GM19043 (cell line): ENCODE results near the gene CRYAA.
"Not testable (repeated sequence)": the region's sequence is repeated elsewhere in the genome, so short reads cannot be mapped to it uniquely, and the experiment has no call there.

ENCODE experiments used
- ATAC-seq: cut with Tn5 transposase; IDR thresholded peaks from one replicate; pipeline ENCODE4 v1.9.1; 2021; ENCODE audit warnings: low read depth; ENCODE audit not compliant: unreplicated experiment

Gene CRYAA

DNA sequence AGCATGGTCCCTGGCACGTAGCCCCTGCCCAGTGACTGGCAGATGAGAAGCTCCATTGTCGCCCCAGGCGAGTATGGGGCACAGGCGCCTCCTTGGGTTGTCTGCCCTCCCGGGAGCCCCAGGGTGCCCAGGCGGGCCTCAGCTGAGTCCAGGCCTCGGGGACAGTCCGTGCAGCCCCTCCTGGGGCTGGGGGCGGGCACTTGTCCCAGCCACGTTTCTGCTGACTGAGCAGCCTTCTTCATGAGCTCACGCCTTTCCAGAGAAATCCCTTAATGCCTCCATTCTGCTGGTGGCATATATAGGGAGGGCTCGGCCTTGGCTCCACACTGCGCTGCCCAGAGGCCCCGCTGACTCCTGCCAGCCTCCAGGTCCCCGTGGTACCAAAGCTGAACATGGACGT lies at the start of gene CRYAA:
TSS of gene CRYAA (plus strand) at position 301 of the 400 bp plus-strand sequence. CDS start at position 393, 92 bp downstream.
- not testable (repeated sequence) for ATAC-seq

- not testable (repeated sequence) for ATAC-seq
These were observed 38.7 kb upstream of the CRYAA start for GRCh38 chr21:43130094-43130493.

- ATAC-seq: not testable (repeated sequence)
These were observed 34.3 kb upstream of the CRYAA start for GRCh38 chr21:43134520-43134919.

DNA sequence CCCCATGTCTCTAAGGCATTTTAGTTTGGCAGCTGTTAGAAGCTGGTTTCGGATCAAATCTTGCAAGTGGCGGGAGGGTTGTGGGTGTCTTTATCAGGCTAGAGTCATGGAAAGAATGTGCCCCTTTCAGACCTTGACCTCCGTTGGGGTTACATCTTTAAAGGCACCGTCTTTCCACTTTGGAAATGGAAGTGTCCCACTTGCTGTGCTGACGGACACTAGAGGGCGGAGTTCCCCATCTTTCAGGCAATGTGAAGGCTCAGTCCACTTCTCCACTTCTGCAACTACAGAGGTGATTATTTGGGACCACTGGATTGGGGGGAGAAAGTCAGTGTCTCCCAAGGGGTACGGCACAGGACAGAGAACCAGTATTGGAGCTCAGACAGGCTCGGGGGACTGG lies 29.9 kb upstream of the CRYAA start:
- not testable (repeated sequence) for ATAC-seq

DNA sequence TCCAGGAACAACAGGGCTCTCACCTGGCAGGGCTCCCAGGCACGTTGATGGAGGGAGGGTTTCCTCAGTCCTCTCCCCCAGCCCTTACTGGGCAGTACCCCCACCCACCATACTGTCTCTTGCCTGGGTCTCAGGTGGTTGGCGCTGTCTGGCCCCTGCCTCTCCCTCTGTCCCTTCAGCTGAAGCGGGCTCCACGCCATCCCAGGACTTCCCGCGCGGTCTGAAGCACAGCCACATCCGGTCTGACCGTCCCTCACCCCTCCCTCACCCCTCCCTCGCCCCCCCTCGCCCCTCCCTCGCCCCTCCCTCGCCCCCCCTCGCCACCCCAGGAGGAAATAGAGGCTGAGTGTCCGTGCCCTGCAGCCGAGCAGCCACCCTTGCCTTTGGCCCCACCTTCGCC lies 27.4 kb upstream of the CRYAA start:
- ATAC-seq: not testable (repeated sequence)

DNA sequence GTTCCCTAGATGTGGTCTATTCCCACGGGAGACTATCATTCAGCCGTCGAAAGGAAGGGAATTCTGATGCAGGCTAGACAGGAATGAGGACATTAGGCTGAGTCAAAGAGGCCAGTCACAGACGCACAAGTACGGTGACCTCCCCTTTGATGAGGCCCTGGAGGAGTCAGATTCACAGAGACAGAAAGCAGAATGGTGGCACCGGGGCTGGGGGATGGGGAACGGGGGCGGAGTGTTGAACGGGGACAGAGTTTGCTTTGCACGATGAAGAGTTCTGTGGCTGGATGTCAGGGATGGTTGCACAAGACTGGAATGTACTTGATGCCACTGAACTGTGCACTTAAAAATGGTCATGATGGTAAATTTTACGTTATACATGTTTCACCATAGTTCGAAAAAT lies 22.2 kb upstream of the CRYAA start:
- not testable (repeated sequence) for ATAC-seq

DNA sequence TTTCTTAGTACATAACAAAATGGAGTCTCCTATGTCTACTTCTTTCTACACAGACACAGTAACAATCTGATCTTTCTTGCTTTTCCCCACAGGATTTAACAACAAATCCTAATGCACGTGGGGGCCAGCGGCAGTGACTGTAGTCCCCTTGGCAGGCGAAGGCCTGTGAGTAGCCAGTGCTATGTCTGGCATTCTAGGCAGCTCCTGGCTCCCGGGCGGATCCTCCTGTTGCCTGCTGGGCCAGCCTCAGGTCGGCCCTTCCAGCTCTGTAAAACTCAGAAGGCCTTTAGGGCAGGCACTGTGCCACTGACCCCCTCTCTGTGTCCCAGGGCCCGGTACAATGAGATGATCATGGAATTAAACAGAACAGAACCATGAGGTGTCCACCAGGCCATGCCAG lies 20.8 kb upstream of the CRYAA start:
- not testable (repeated sequence) for ATAC-seq

DNA sequence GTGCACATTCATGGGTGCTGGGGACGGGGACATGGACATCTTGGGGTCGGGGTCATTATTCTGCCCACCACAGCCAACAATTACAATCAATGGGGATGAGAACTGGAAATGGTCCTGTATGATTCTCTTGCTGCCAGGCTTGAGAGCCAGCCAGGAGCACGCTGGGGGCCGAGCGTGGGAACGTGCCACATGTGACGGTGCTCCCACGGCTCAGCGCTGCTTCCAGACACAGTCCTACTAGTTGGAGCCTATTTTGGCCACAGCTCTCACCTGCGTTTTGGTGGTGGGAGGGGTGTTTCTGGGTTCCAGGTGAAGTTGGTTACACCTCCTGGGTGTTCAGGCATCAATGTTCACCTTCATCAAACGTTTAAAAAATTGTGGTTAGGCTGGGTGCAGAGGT lies 19.5 kb upstream of the CRYAA start:
- ATAC-seq: not testable (repeated sequence)

DNA sequence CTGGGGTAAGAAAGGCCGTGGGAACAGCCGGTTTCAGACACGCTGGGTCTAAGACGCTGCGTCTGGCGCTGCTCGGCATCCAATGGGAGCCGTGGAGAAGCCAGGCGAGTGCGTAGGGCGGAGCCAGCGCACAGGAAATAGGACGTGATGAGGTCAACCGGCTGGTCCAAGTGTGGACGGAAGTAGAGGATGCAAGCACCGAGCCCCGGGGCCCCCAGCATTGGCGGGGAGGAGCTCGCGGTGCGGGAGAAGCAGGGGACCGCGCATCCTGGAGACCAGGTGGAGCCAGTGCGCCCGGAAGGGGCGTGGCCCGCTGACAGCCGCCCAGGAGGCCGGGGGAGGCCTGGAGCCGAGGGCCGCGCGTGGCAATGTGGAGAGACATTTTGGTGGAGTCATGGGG lies 15.2 kb upstream of the CRYAA start:
- not testable (repeated sequence) for ATAC-seq

- ATAC-seq: not testable (repeated sequence)
These were observed 9.3 kb upstream of the CRYAA start for GRCh38 chr21:43159279-43160175.

- not testable (repeated sequence) for ATAC-seq
These were observed 6.7 kb upstream of the CRYAA start for GRCh38 chr21:43161826-43162707.

DNA sequence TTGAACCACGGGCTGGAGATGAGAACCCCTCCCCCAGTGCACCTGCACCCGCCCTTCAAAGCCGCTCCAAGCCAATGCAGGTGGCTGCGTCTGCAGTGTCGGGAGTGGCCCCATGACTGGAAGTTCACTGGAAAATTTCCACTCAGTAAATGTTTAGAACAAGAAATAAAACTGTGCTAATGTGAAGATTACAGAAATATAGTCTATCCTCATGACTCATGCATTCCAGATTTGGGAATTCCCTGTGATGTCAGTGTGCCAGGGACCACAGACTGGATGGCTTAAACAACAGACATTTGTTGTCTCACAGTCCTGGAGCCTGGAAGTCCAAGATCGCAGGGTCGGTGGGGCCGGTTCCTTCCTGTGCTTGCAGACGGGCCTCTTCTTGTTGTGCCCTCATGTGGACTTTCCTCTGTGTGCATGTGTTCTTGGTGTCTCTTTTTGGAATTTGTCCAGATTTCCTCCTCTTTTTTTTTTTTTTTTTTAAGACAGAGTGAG lies 6.1 kb upstream of the CRYAA start:
- not testable (repeated sequence) for ATAC-seq

DNA sequence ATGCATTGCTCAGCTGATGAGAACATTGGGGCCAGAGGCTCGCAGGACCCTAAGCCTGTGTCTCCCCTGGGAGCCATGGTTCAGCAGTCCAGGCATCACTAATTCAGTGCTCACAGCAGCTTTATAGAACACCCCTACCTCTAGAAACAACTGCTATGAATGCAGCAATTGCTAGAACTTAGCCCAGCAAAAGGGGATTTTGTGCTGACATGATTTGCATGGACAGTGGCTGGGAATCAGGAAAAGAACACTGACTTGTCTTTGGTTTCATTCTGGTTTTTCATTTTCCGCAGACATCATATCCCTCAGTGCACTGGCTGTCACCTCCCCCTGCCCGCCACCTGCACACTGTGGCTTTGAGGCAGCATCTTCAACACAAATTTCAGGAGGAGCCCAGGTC lies 4.0 kb upstream of the CRYAA start:
- ATAC-seq: peak; percentile 60

DNA sequence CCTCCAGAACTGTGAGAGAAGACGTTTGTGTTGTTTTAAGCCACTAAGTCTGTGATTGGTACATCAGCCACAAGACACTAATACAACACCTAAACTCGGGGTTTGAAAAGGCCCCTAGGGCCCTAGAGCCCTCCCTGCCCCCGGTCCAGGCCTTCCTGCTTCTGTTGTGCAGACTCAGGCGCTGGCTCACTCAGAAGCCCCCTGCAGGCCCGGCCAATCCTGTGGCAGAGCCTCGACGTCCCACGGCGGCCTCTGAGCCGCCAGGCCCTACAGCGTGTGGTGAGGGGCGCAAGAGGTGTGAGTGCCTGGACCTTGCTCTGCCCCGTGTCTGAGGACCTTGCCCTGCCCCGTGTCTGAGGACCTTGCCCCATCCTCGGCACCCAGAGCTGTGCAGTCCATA lies 3.1 kb upstream of the CRYAA start:
- not testable (repeated sequence) for ATAC-seq

- not testable (repeated sequence) for ATAC-seq
These were observed 550 bp downstream of the CRYAA start for GRCh38 chr21:43169230-43169886.

- not testable (repeated sequence) for ATAC-seq
These were observed 1.1 kb downstream of the CRYAA start for GRCh38 chr21:43169891-43170290.

GRCh38 chr21:43172812-43173211 lies 4.0 kb downstream of the CRYAA start:
- ATAC-seq: not testable (repeated sequence)

DNA sequence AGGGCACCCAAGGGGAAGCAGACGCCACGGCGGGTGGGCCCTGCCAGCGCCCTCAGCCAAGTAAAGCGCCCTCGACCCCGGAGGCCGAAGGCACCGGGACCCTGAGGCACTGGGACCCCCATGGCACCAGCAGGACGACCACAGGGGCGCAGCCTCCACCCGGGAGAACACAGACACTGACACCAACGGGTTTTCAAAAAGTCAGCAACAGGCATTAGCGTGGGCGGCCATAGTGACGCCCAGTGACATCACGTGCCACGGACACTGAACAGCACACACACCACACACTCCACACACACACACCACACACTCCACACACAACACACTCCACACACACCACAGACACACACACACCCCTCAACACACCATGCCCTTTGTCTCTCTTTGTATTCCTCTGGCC lies 4.6 kb downstream of the CRYAA start:
- ATAC-seq: not testable (repeated sequence)

DNA sequence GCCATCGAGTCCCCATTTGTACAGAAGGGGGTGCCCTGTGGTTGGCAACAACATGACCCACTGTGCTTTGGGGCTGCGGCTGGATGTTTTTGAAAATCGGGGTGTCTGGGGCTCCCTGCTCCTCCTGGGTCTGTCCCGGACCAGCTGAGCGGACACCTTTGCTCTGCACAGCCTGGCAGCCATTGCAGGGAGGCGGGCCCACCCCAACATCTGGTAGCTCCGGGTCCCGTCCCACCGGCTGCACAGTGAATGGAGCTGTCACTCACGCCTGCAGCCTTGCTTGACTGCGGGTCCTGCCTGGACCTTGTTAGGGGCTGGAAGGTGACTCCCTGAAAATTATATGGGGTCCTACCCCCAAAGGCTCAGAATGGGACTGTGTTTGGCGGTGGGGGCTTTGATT lies 5.1 kb downstream of the CRYAA start:
- not testable (repeated sequence) for ATAC-seq

DNA sequence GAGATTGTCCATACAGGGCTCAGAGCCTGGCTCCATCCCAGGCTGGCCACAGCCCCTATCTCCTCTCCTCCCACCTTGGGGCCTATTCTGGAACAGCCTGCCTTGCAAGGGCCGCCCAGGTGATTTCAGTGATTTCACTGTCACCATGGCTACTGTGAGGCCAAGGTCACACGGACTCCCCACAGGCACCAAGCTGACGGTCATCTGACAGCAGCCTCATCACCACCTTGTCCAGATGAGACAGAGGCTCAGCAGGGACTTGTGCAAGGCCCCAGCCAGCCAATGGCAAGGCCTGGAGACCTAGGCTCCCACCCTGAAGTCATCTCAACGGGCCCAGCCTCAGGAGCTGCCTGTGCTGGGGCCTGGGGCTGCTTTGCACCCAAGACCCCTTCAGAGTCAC lies 6.2 kb downstream of the CRYAA start:
- not testable (repeated sequence) for ATAC-seq
